Large intestine (tissue), 3 donors: ENCODE measurements around the gene AGXT2. TPM values are rescaled to one million over a fixed set of nuclear protein-coding genes. Genes with fewer than 3 reads are reported as not detected.

Source experiments
- DNase-seq, 2 donors: peaks; one replicate each; pipeline versions ENCODE4 v3.0.0 to v3.0.0-alpha.2; 2013
- H3K27ac ChIP-seq: one replicate; pipeline ENCODE4 v1.5.1; 2013; ENCODE audit warnings: low read length
- H3K27me3 ChIP-seq: 2 replicates; pipeline ENCODE4 v1.6.1; 2013; ENCODE audit warnings: low read length; ENCODE audit not compliant: control insufficient read depth, insufficient read depth
- H3K36me3 ChIP-seq: 2 replicates; pipeline ENCODE4 v1.6.1; 2013; ENCODE audit warnings: low read length; ENCODE audit not compliant: control insufficient read depth, insufficient read depth
- H3K4me1 ChIP-seq: one replicate; pipeline ENCODE4 v1.6.1; 2013; ENCODE audit warnings: low read length; ENCODE audit not compliant: control insufficient read depth, insufficient read depth
- H3K4me3 ChIP-seq: one replicate; pipeline ENCODE4 v1.5.1; 2013; ENCODE audit warnings: low read length
- H3K9me3 ChIP-seq: one replicate; pipeline ENCODE4 v1.6.1; 2013; ENCODE audit warnings: mild to moderate bottlenecking, low read depth, low read length, moderate library complexity; ENCODE audit not compliant: control insufficient read depth
- WGBS: methylation state at CpG from one replicate; pipeline ENCODE4 v1.1.5; 2013; ENCODE audit warnings: low lambda C conversion rate; ENCODE audit not compliant: insufficient coverage; 5-methylcytosine and 5-hydroxymethylcytosine counted together
- polyA plus RNA-seq: library from polyadenylated mRNA; unstranded; fragments of 120-200 nt; gene quantifications from one replicate; pipeline ENCODE4 v1.2.1, GENCODE V29; 2013

Gene AGXT2
- polyA plus RNA-seq, 1 donor = 33.8 TPM

- no peak overlapping the region for H3K4me3 ChIP-seq
- peaks cover 30% of the 10 kb centered on the region for H3K36me3 ChIP-seq
- H3K9me3 ChIP-seq = no peaks in the 10 kb centered on the region
- H3K27ac ChIP-seq = no peak overlapping the region
- no peaks in the 10 kb centered on the region for H3K4me1 ChIP-seq
- no peak for DNase-seq
- H3K27me3 ChIP-seq = no peaks in the 10 kb centered on the region
- 100% methylated on average over 1 of the region's 3 CpGs for WGBS
Measured at GRCh38 chr5:35083150-35083549, 35.4 kb upstream of the AGXT2 start.

DNA sequence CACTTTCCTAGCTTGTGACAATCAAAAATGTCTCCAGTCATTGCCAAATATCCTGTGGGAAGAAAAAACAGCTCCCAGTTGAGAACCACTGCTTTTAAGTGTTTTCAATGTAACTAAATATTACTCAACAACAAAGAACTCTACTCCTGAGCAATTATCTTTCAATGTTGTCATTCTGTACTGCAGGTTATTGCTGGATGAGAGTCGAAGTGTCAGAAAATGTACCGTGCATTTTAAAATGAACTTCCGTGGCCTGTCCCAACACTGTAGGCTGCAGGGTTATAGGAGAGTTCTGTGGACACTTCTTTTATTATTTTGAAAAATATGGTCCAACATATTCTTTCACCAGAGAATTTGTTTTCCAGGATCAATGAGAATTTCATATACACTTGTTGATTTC, 34.8 kb upstream of the AGXT2 start:
- peaks cover 27% of the 10 kb centered on the region for H3K36me3 ChIP-seq
- no peak overlapping the region for H3K4me3 ChIP-seq
- H3K9me3 ChIP-seq = no peaks in the 10 kb centered on the region
- H3K27me3 ChIP-seq = no peaks in the 10 kb centered on the region
- H3K4me1 ChIP-seq = no peaks in the 10 kb centered on the region
- 80% methylated on average over 1 of the region's 3 CpGs for WGBS
- no peak overlapping the region for H3K27ac ChIP-seq
- DNase-seq = no peak

GRCh38 chr5:35081134-35081533, 33.4 kb upstream of the AGXT2 start:
- Histone ChIP-seq H3K4me1 (no peaks in the 10 kb centered on the region), H3K27ac (no peak overlapping the region), H3K4me3 (no peak overlapping the region), H3K27me3 (no peaks in the 10 kb centered on the region), H3K9me3 (no peaks in the 10 kb centered on the region), H3K36me3 (peaks cover 25% of the 10 kb centered on the region)
- 100% methylated on average over 2 of the region's 6 CpGs for WGBS
- no peak for DNase-seq

DNA sequence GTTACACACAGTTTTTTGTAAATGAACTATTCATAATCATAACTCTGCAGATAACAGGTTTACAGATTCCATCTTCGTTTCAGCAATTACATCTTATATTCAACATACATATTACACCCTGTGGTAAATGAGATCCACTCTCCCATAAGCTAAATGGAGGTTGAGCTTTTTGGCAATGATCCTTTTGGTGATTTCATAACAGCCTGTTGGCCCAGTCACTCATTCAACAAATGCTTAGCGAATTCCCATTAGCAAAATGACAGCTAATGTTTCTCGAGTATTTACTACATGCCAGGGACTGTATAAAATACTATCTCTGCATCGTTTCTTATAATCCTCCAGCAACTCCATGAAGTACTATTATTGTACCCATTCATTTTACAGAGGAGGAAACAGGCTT, 25.4 kb upstream of the AGXT2 start:
- Histone ChIP-seq H3K27me3 (no peaks in the 10 kb centered on the region), H3K36me3 (peaks cover 21% of the 10 kb centered on the region), H3K4me3 (no peak overlapping the region), H3K27ac (no peak overlapping the region), H3K4me1 (no peaks in the 10 kb centered on the region), H3K9me3 (no peaks in the 10 kb centered on the region)
- 100% methylated on average over 1 of the region's 4 CpGs for WGBS
- no peak for DNase-seq

GRCh38 chr5:35069188-35069587, 21.4 kb upstream of the AGXT2 start:
- DNase-seq = no peak
- Histone ChIP-seq H3K9me3 (no peaks in the 10 kb centered on the region), H3K4me1 (no peaks in the 10 kb centered on the region), H3K36me3 (peaks cover 48% of the 10 kb centered on the region), H3K27me3 (no peaks in the 10 kb centered on the region), H3K4me3 (no peak overlapping the region), H3K27ac (no peak overlapping the region)
- WGBS = no CpG with 5 or more reads among the region's 1 CpG

DNA sequence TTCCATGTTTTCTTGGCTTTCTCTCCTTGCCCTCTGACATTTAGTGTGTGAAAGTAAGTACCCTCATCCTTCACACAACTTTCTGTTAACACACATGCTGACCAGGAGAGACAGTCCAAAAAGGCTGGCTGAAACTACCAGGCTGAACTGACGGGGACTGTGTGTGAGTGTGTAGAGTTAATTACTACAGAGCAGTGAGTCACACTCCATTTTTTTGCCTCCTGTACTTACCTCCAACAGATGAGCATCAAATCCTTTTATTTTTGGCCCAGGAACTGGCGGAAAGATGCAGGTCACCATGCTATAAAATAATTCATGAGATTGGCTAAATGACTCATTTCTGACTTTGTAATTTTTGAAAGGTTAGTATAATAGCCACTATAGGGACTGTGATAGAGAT, 20.2 kb upstream of the AGXT2 start:
- Histone ChIP-seq H3K27ac (no peak overlapping the region), H3K36me3 (peaks cover 43% of the 10 kb centered on the region), H3K27me3 (no peaks in the 10 kb centered on the region), H3K9me3 (no peaks in the 10 kb centered on the region), H3K4me1 (no peaks in the 10 kb centered on the region), H3K4me3 (no peak overlapping the region)
- 100% methylated on average over 1 of the region's 2 CpGs for WGBS
- no peak for DNase-seq

DNA sequence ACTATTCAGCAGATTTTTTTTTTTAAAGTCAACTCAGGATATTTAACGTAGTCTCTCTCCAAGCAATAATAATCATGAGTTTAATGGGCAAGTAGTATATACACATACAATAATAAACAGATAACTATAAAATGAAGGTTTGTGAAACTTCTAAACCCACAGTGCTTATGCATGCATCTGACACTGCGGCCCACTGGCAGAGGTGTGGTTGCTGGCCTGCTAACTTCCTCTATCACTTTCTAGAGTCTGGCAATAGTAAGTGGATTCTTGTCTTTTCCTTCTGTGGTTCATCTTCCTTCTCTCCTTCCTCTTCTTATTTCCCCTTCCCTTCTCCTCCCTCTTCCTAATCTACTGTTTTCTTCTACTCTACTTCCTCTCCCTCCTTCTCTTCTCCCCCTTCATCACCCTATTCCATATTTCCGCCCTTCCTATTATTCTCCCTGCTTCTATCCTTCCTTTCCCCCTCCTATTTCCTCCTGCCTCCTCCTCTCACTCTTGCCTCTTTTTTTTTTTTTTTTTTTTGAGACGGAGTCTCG, 18.6 kb upstream of the AGXT2 start:
- Histone ChIP-seq H3K36me3 (peaks cover 40% of the 10 kb centered on the region), H3K9me3 (no peaks in the 10 kb centered on the region), H3K4me1 (peaks cover 4% of the 10 kb centered on the region), H3K27ac (no peak overlapping the region), H3K27me3 (no peaks in the 10 kb centered on the region), H3K4me3 (no peak overlapping the region)
- WGBS = 100% methylated on average over 1 of the region's 5 CpGs
- no peak for DNase-seq

DNA sequence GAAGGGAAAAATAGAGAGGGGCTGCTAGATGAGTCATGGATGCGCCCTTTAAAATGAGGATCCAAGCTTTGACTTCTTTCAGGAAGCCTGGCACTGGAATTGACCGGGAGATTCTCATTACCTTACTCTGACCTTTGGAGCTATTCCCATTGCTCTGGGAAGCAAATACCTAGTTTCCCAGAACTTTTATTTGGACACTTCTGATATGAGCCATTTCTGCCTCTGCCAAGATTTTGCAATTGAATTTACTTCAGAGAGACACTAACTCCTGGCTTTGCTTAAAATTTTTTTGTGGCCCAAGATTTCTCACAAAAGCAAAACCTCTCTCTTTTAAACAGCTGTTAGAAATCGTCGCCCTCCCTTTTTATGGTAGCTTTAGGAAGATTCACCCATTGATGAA, 15.7 kb upstream of the AGXT2 start:
- Histone ChIP-seq H3K27me3 (no peaks in the 10 kb centered on the region), H3K27ac (no peak overlapping the region), H3K9me3 (no peaks in the 10 kb centered on the region), H3K4me3 (no peak overlapping the region), H3K36me3 (peaks cover 29% of the 10 kb centered on the region), H3K4me1 (peaks cover 4% of the 10 kb centered on the region)
- WGBS = 92% methylated on average over 2 of the region's 4 CpGs
- no peak for DNase-seq

DNA sequence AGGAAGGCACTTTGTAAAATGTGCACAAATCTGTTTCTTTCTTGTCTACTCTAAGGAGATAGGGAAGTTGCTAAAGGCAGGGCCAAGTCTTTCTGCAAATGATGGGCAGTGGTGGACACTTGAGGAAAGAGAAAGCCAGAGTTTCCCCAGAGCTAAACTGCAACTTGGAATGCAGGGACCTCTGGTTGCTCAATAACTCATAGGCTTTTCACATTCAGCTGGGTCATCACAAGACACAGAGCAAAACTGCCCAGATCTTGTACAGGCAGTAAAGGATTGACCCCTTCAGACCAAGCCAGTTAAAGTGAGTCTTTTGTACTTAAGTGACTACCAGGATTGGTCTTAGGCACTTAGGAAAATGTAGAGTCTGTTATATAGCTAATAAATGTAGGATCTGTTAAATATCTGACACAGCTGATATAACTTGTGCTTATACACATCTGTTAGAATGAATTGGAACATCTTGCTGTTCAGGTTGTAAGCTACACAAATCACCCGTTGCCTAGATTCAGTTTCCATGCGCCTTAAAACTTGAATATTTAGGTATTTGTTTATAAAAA, 13.5 kb upstream of the AGXT2 start:
- Histone ChIP-seq H3K27me3 (no peaks in the 10 kb centered on the region), H3K27ac (peak overlapping the region; percentile 46), H3K9me3 (no peaks in the 10 kb centered on the region), H3K4me1 (peaks cover 4% of the 10 kb centered on the region), H3K36me3 (peaks cover 15% of the 10 kb centered on the region), H3K4me3 (no peak overlapping the region)
- peak; percentile 61 to 71 for DNase-seq
- WGBS = no CpG with 5 or more reads among the region's 2 CpGs

DNA sequence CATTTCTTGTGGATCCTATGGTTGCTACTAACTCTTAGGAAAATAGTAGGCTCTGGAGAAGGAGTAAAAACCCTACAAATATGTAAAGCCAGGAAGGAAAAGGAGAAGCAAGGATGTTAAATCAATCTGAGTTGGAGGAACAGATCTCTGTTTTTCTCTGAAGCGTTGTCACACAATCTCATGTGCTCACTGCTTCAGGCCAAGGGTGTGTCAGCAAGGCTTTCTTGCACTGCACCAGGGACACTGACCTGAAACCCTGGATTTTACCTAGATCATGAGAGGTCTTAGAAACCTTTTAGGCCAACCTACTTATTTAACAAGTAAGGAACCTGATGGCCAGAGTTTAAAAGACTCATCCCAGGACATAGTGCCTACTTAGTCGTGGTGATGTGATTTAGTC, 12.5 kb upstream of the AGXT2 start:
- Histone ChIP-seq H3K36me3 (peaks cover 5% of the 10 kb centered on the region), H3K4me1 (peaks cover 4% of the 10 kb centered on the region), H3K9me3 (no peaks in the 10 kb centered on the region), H3K27me3 (no peaks in the 10 kb centered on the region), H3K4me3 (no peak overlapping the region), H3K27ac (peak overlapping the region; percentile 14)
- WGBS = no CpG with 5 or more reads among the region's 2 CpGs
- DNase-seq = no peak

- DNase-seq = no peak
- Histone ChIP-seq H3K4me3 (no peak overlapping the region), H3K36me3 (no peaks in the 10 kb centered on the region), H3K4me1 (peaks cover 4% of the 10 kb centered on the region), H3K27me3 (no peaks in the 10 kb centered on the region), H3K9me3 (no peaks in the 10 kb centered on the region), H3K27ac (no peak overlapping the region)
Measured at GRCh38 chr5:35059251-35059650, 11.5 kb upstream of the AGXT2 start.
